Astrocyte (in vitro differentiated cells and primary cell): ENCODE data around the gene TFEB. TPM values are rescaled to one million over a fixed set of nuclear protein-coding genes. Genes with fewer than 3 reads are reported as not detected.
A peak's percentile ranks its signal among the peaks of the same experiment; 100 is the strongest.

Experiments
- DNase-seq: peaks from one replicate; pipeline ENCODE4 v3.0.0-alpha.2; 2010; ENCODE audit warnings: low read depth
- FAIRE-seq: peaks from 2 replicates; lab custom pipeline; 2011; peaks lifted over from hg19 to GRCh38; lab: Jason Lieb, UNC
- H2AFZ ChIP-seq: 2 replicates; pipeline ENCODE4 v1.6.0; 2012; ENCODE audit warnings: low read depth, low read length, inconsistent platforms
- H3K27ac ChIP-seq: 2 replicates; pipeline ENCODE4 v1.5.1; 2011; ENCODE audit warnings: low read depth, low read length, inconsistent platforms
- H3K27me3 ChIP-seq: 2 replicates; pipeline ENCODE4 v1.6.0; 2011; ENCODE audit warnings: low read length, inconsistent platforms; ENCODE audit not compliant: insufficient read depth
- H3K36me3 ChIP-seq: 2 replicates; pipeline ENCODE4 v1.5.1; 2011; ENCODE audit warnings: low read length, inconsistent platforms; ENCODE audit not compliant: insufficient read depth
- H3K4me1 ChIP-seq: 2 replicates; pipeline ENCODE4 v1.5.1; 2011; ENCODE audit warnings: low read length, inconsistent platforms; ENCODE audit not compliant: insufficient read depth
- H3K4me2 ChIP-seq: 2 replicates; pipeline ENCODE4 v1.6.0; 2012; ENCODE audit warnings: low read length, inconsistent platforms
- H3K4me3 ChIP-seq: 2 replicates; pipeline ENCODE4 v1.5.1; 2011; ENCODE audit warnings: low read depth, mild to moderate bottlenecking, low read length, inconsistent platforms; ENCODE audit not compliant: insufficient read depth
- H3K79me2 ChIP-seq: 2 replicates; pipeline ENCODE4 v1.6.0; 2012; ENCODE audit warnings: mild to moderate bottlenecking, low read length, inconsistent platforms; ENCODE audit not compliant: insufficient read depth
- H3K9ac ChIP-seq: 2 replicates; pipeline ENCODE4 v1.6.0; 2012; ENCODE audit warnings: mild to moderate bottlenecking, low read length, inconsistent platforms
- H3K9me3 ChIP-seq: 2 replicates; pipeline ENCODE4 v1.5.1; 2012; ENCODE audit warnings: low read depth, mild to moderate bottlenecking, low read length, inconsistent platforms; ENCODE audit not compliant: insufficient read depth
- H4K20me1 ChIP-seq: 2 replicates; pipeline ENCODE4 v1.6.0; 2012; ENCODE audit warnings: low read length, inconsistent platforms; ENCODE audit not compliant: insufficient read depth
- H3K27ac Mint-ChIP-seq: one replicate; pipeline ENCODE4 v1.8.0; 2021; ENCODE audit warnings: mild to moderate bottlenecking, mixed read lengths; ENCODE audit not compliant: unreplicated experiment
- H3K27me3 Mint-ChIP-seq: one replicate; pipeline ENCODE4 v1.8.0; 2021; ENCODE audit warnings: low read depth, mixed read lengths; ENCODE audit not compliant: unreplicated experiment
- H3K36me3 Mint-ChIP-seq: one replicate; pipeline ENCODE4 v1.8.0; 2021; ENCODE audit warnings: low read depth, mixed read lengths; ENCODE audit not compliant: unreplicated experiment
- H3K4me1 Mint-ChIP-seq: one replicate; pipeline ENCODE4 v1.8.0; 2021; ENCODE audit warnings: low read depth, mixed read lengths; ENCODE audit not compliant: unreplicated experiment
- H3K4me3 Mint-ChIP-seq: one replicate; pipeline ENCODE4 v1.8.0; 2021; ENCODE audit warnings: mild to moderate bottlenecking, moderate library complexity, mixed read lengths; ENCODE audit not compliant: unreplicated experiment
- H3K9me3 Mint-ChIP-seq: one replicate; pipeline ENCODE4 v1.8.0; 2021; ENCODE audit warnings: mild to moderate bottlenecking, mixed read lengths; ENCODE audit not compliant: unreplicated experiment
- EZH2 ChIP-seq: IDR thresholded peaks from 2 replicates; pipeline ENCODE4 v1.6.1; 2012; ENCODE audit warnings: mild to moderate bottlenecking, low read length, inconsistent platforms; ENCODE audit not compliant: insufficient read depth
- total RNA-seq: library from RNA; stranded (reverse); gene quantifications from 2 replicates; pipeline ENCODE4 v1.2.1, GENCODE V29; 2021
- TF ChIP-seq, protein P1 (sequence below): IDR thresholded peaks from 2 replicates; pipeline ENCODE4 v1.5.1; 2011; ENCODE audit warnings: low read depth, mild to moderate bottlenecking, inconsistent platforms, low read length, moderate library complexity; ENCODE audit not compliant: insufficient read depth

TFEB gene
- total RNA-seq, 1 donor from 2014 or later, result 4.7 TPM

DNA sequence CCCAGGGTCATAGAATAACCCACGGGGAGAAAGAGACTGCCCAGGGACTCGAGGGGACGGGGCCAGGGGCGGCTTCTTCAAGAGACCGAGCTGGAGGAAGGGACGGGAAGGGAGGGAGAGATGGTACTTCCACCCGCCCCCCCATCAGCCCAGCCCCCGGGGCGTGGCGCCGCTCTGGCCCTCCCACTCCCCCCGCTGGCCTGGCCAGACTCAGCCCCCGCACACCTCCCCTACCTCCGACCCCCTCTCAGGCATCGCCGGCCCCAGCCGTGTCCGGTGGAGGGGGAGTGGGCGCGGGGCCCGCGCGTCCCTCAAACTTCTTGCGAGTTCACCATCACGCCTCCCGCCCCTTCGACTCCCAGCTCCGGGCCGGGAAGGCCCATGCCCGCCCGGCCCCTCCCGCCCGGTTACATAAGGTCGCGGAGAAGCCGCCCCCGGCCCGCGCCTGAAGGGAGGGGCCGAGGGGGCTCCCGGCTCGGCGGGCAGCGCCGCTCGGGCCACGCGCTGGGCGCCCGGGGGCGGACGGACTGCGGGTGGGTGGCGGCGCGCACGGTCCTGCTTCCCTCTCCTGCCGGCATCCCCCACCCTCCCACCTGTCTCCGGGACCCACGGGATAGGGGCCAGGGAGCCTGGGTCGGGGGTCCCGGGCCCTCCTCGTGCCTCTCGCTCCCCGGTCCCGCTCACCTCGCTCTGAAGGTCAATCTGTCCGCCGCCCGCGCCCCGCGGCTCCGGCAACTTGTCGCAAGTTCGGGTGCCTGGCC lies 562 bp downstream of the TFEB start:
- Histone ChIP-seq H3K4me3 (peak overlapping the region; percentile 62), H3K36me3 (no peaks in the 10 kb centered on the region), H4K20me1 (peaks cover 13% of the 10 kb centered on the region), H3K4me2 (peak overlapping the region; percentile 96), H3K27me3 (no peaks in the 10 kb centered on the region), H2AFZ (peak overlapping the region; percentile 85), H3K4me1 (peaks cover 30% of the 10 kb centered on the region), H3K9ac (peak overlapping the region; percentile 74), H3K27ac (peak overlapping the region; percentile 12), H3K9me3 (no peaks in the 10 kb centered on the region), H3K79me2 (peaks cover 6% of the 10 kb centered on the region)
- Mint-ChIP-seq H3K36me3 (no peaks in the 10 kb centered on the region), H3K9me3 (no peaks in the 10 kb centered on the region), H3K4me1 (peaks cover 11% of the 10 kb centered on the region), H3K27me3 (peaks cover 13% of the 10 kb centered on the region), H3K4me3 (peak overlapping the region; percentile 78), H3K27ac (no peak overlapping the region)
- DNase-seq (peak; percentile 68), FAIRE-seq (no peak)
- TF ChIP-seq, protein P1, sequence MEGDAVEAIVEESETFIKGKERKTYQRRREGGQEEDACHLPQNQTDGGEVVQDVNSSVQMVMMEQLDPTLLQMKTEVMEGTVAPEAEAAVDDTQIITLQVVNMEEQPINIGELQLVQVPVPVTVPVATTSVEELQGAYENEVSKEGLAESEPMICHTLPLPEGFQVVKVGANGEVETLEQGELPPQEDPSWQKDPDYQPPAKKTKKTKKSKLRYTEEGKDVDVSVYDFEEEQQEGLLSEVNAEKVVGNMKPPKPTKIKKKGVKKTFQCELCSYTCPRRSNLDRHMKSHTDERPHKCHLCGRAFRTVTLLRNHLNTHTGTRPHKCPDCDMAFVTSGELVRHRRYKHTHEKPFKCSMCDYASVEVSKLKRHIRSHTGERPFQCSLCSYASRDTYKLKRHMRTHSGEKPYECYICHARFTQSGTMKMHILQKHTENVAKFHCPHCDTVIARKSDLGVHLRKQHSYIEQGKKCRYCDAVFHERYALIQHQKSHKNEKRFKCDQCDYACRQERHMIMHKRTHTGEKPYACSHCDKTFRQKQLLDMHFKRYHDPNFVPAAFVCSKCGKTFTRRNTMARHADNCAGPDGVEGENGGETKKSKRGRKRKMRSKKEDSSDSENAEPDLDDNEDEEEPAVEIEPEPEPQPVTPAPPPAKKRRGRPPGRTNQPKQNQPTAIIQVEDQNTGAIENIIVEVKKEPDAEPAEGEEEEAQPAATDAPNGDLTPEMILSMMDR, result no peak

GRCh38 chr6:41733707-41734665 lies 1.4 kb downstream of the TFEB start:
- Histone ChIP-seq H3K79me2 (peaks cover 6% of the 10 kb centered on the region), H3K36me3 (no peaks in the 10 kb centered on the region), H3K9me3 (no peaks in the 10 kb centered on the region), H3K27ac (peak overlapping the region; percentile 45), H3K27me3 (no peaks in the 10 kb centered on the region), H3K4me1 (peaks cover 28% of the 10 kb centered on the region), H3K9ac (peak overlapping the region; percentile 74), H3K4me3 (peak overlapping the region; percentile 62), H2AFZ (peak overlapping the region; percentile 88), H3K4me2 (peak overlapping the region; percentile 96), H4K20me1 (peaks cover 14% of the 10 kb centered on the region)
- DNase-seq (peak; percentile 47), FAIRE-seq (no peak)
- Mint-ChIP-seq H3K9me3 (no peaks in the 10 kb centered on the region), H3K4me3 (peak overlapping the region; percentile 81), H3K27me3 (peaks cover 21% of the 10 kb centered on the region), H3K36me3 (no peaks in the 10 kb centered on the region), H3K4me1 (peaks cover 8% of the 10 kb centered on the region), H3K27ac (no peak overlapping the region)
- no peak for TF ChIP-seq EZH2
- TF ChIP-seq, protein P1, result no peak
